Natural killer cell (primary cell): ENCODE measurements around the gene MYL7. TPM values are rescaled to one million over a fixed set of nuclear protein-coding genes. Genes with fewer than 3 reads are reported as not detected.

Experiments
- ATAC-seq, 3 donors: fragments of 150-1000 bp in 2 of 3; fragments of 200-7000 bp in 1 of 3; cut with Tn5 transposase; 1 replicate in 1 of 3; 2 replicates in 2 of 3; pipeline ENCODE4 v1.10.0; 2021; ENCODE audit warnings: mild to moderate bottlenecking in 2 of 3, moderate library complexity in 2 of 3
- DNase-seq, 2 donors: peaks; one replicate each; pipeline versions ENCODE4 v3.0.0 to v3.0.0-alpha.2; 2013 to 2021; ENCODE audit warnings: mixed read lengths in 1 of 2
- H3K27ac ChIP-seq: one replicate; pipeline ENCODE4 v1.5.1; 2013; ENCODE audit warnings: mild to moderate bottlenecking, low read length
- H3K27me3 ChIP-seq: one replicate; pipeline ENCODE4 v1.6.1; 2013; ENCODE audit warnings: low read length; ENCODE audit not compliant: control insufficient read depth, insufficient read depth
- H3K36me3 ChIP-seq: one replicate; pipeline ENCODE4 v1.6.1; 2013; ENCODE audit warnings: low read length; ENCODE audit not compliant: control insufficient read depth, insufficient read depth
- H3K4me1 ChIP-seq: one replicate; pipeline ENCODE4 v1.6.1; 2013; ENCODE audit warnings: low read length; ENCODE audit not compliant: control insufficient read depth, insufficient read depth
- H3K4me3 ChIP-seq: one replicate; pipeline ENCODE4 v1.5.1; 2013; ENCODE audit warnings: low read length
- H3K9me3 ChIP-seq: one replicate; pipeline ENCODE4 v1.6.1; 2013; ENCODE audit warnings: low read length; ENCODE audit not compliant: control insufficient read depth, insufficient read depth
- H3K27ac Mint-ChIP-seq, 2 donors: one replicate each; pipeline ENCODE4 v1.8.0; 2022; ENCODE audit warnings: mild to moderate bottlenecking in 2 of 2, mixed read lengths in 2 of 2, moderate library complexity in 1 of 2
- H3K27me3 Mint-ChIP-seq, 2 donors: one replicate each; pipeline ENCODE4 v1.8.0; 2022; ENCODE audit warnings: low read depth in 2 of 2, mixed read lengths in 2 of 2
- H3K36me3 Mint-ChIP-seq: one replicate; pipeline ENCODE4 v1.8.0; 2022; ENCODE audit warnings: mixed read lengths
- H3K4me1 Mint-ChIP-seq, 2 donors: one replicate each; pipeline ENCODE4 v1.8.0; 2022; ENCODE audit warnings: mixed read lengths in 2 of 2
- H3K4me3 Mint-ChIP-seq: one replicate; pipeline ENCODE4 v1.8.0; 2022; ENCODE audit warnings: mild to moderate bottlenecking, moderate library complexity, mixed read lengths
- H3K9me3 Mint-ChIP-seq, 2 donors: one replicate each; pipeline ENCODE4 v1.8.0; 2022; ENCODE audit warnings: mixed read lengths in 2 of 2
- CTCF ChIP-seq: fragments of 200-600 bp; IDR thresholded peaks from one replicate; pipeline ENCODE4 v1.8.0; 2022; ENCODE audit warnings: antibody characterized with exemption
- WGBS: methylation state at CpG from one replicate; pipeline ENCODE4 v1.1.7; 2013; ENCODE audit warnings: missing lambda C conversion rate; ENCODE audit not compliant: insufficient coverage; 5-methylcytosine and 5-hydroxymethylcytosine counted together
- intact Hi-C: fragments of 100-400 bp; cut with micrococcal nuclease; formaldehyde crosslinking; loops from one replicate; pipeline ENCODE4 v1.14.2; 2022
- total RNA-seq, 4 donors: library from RNA; stranded (reverse); fragments of 120-200 nt in 1 of 4; gene quantifications; one replicate each; pipeline versions ENCODE4 v1.2.3 to v1.2.4, GENCODE V29; 2013 to 2022

MYL7 gene
- total RNA-seq, 3 donors from 2014 or later (not counting 1 experiment from before 2014, with no cell fraction given) = not detected

DNA sequence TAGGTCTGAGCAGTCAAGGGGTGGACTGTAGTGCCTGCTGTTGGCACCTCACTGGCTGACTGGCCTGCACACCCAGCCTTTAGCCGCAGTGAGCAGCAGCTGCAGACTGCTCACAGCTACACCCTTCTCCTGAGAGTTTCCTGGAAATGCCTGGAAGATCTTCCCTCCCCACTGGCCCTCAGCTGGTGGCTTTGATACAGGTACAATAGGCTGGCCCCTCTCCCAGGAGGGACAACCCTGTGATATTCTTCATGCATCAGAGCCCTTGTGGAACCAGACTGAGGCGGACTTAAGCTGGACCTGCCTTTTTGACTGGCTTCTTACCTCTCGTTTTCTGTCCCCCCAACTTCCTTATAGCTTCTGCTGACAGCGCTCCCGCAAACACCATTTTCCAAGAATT is 41.7 kb upstream of the MYL7 start:
- no peak for ATAC-seq
- Mint-ChIP-seq H3K4me1 (no peaks in the 10 kb centered on the region), H3K4me3 (no peak overlapping the region), H3K9me3 (no peaks in the 10 kb centered on the region), H3K27ac (no peak overlapping the region), H3K36me3 (no peaks in the 10 kb centered on the region), H3K27me3 (peaks cover 18 to 30% of the 10 kb centered on the region in 2 donors)
- DNase-seq = no peak
- Histone ChIP-seq H3K36me3 (no peaks in the 10 kb centered on the region), H3K9me3 (peaks cover 6% of the 10 kb centered on the region), H3K27me3 (no peaks in the 10 kb centered on the region), H3K4me1 (no peaks in the 10 kb centered on the region), H3K27ac (no peak overlapping the region), H3K4me3 (no peak overlapping the region)
- WGBS = 80% methylated on average over 5 of the region's 5 CpGs
- intact Hi-C loops = no loop called here
- no peak for TF ChIP-seq CTCF

DNA sequence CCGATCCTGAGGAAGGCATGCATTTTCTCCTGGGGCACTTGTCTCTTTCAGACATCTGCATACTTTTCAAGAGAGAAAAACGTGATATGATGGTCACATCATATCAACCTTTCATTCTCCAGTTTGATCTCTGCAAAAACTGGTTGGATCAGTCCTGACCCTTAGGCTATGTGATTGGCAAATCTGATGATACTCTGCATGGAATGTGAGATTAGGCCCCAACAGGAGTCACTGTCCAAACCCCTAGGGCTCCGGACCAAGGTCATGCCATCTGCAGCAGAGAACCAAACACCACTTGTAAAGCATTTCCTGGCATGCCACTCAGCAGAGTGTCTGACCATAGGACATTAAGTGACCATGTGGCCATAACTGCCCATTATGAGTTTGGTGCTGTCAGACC is 39.5 kb upstream of the MYL7 start:
- peaks cover 6% of the 10 kb centered on the region for H3K9me3 ChIP-seq
- Mint-ChIP-seq H3K27me3 (peaks cover 17 to 47% of the 10 kb centered on the region in 2 donors), H3K4me3 (no peak overlapping the region), H3K9me3 (no peaks in the 10 kb centered on the region), H3K4me1 (no peaks in the 10 kb centered on the region), H3K27ac (no peak overlapping the region), H3K36me3 (no peaks in the 10 kb centered on the region)
- H3K36me3 ChIP-seq = no peaks in the 10 kb centered on the region
- TF ChIP-seq CTCF = no peak
- H3K4me3 ChIP-seq = no peak overlapping the region
- no peaks in the 10 kb centered on the region for H3K4me1 ChIP-seq
- WGBS = 71% methylated on average over 2 of the region's 3 CpGs
- no peak for ATAC-seq
- H3K27me3 ChIP-seq = no peaks in the 10 kb centered on the region
- H3K27ac ChIP-seq = no peak overlapping the region
- intact Hi-C loops = no loop called here
- no peak for DNase-seq

DNA sequence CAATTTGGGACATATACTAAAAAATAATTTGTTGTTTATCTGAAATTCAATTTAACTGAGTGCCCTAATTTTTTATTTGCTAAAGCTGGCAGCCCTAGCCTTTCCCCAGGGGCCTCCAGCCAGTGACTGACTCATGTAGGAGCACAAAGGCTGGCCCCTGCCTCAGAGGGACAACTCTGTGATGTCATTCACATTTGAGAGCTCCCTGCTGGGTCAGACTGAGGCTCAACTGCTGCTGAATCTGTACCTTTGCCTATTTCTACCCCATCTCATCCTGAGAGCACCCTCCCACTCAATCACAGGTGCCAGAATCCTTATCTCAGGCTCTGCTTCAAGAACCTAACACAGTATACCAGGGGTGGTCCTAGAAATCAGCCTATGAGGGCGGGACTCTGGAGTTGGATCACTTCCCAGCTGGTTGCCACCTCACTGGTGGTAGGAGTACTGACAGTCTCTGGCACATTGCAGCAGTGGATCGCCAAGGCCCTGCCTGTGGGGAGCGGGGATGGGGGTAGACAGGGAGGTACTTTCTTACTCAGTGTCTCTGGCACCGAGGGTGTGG is 36.5 kb upstream of the MYL7 start:
- Histone ChIP-seq H3K4me3 (no peak overlapping the region), H3K4me1 (no peaks in the 10 kb centered on the region), H3K27me3 (no peaks in the 10 kb centered on the region), H3K27ac (no peak overlapping the region), H3K36me3 (no peaks in the 10 kb centered on the region), H3K9me3 (peaks cover 1% of the 10 kb centered on the region)
- intact Hi-C loops = no loop called here
- H3K9me3 Mint-ChIP-seq = no peaks in the 10 kb centered on the region
- TF ChIP-seq CTCF = no peak
- no peak for DNase-seq
- no peak overlapping the region for H3K4me3 Mint-ChIP-seq
- WGBS = 80% methylated on average over 4 of the region's 4 CpGs
- H3K4me1 Mint-ChIP-seq = no peaks in the 10 kb centered on the region
- no peak for ATAC-seq
- peaks cover 19 to 61% of the 10 kb centered on the region in 2 donors for H3K27me3 Mint-ChIP-seq
- H3K36me3 Mint-ChIP-seq = no peaks in the 10 kb centered on the region
- H3K27ac Mint-ChIP-seq = no peak overlapping the region

DNA sequence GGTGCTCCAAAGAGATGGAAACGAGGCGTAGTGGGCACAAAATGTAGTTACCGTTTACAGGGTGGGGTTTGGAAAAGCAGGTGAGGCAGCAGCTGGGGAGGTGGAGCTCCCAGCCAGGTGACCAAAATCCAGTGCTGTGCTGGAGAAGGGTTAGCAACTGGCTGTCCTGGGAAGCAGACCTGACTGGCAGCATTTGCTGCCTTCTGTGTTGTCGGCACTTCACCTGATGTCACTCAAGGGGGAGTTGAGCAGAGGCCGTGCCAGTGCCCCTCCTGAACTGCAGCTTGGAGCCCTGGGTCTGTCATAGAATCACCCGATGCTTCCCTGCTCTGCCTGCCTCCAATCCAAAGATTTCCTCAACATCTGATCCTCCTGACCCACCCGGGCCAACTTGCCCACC is 35.4 kb upstream of the MYL7 start:
- Histone ChIP-seq H3K36me3 (no peaks in the 10 kb centered on the region), H3K4me3 (no peak overlapping the region), H3K4me1 (no peaks in the 10 kb centered on the region), H3K27ac (no peak overlapping the region), H3K9me3 (no peaks in the 10 kb centered on the region), H3K27me3 (no peaks in the 10 kb centered on the region)
- 73% methylated on average over 7 of the region's 7 CpGs for WGBS
- no peak overlapping the region for H3K4me3 Mint-ChIP-seq
- no peaks in the 10 kb centered on the region for H3K4me1 Mint-ChIP-seq
- H3K27ac Mint-ChIP-seq = no peak overlapping the region
- DNase-seq (no peak), ATAC-seq (no peak)
- H3K27me3 Mint-ChIP-seq = peaks cover 19 to 54% of the 10 kb centered on the region in 2 donors
- no peak for TF ChIP-seq CTCF
- H3K36me3 Mint-ChIP-seq = no peaks in the 10 kb centered on the region
- intact Hi-C loops = no loop called here
- no peaks in the 10 kb centered on the region for H3K9me3 Mint-ChIP-seq
